ENCODE measurements around the gene VSIG8.

The VSIG8 gene

DNA sequence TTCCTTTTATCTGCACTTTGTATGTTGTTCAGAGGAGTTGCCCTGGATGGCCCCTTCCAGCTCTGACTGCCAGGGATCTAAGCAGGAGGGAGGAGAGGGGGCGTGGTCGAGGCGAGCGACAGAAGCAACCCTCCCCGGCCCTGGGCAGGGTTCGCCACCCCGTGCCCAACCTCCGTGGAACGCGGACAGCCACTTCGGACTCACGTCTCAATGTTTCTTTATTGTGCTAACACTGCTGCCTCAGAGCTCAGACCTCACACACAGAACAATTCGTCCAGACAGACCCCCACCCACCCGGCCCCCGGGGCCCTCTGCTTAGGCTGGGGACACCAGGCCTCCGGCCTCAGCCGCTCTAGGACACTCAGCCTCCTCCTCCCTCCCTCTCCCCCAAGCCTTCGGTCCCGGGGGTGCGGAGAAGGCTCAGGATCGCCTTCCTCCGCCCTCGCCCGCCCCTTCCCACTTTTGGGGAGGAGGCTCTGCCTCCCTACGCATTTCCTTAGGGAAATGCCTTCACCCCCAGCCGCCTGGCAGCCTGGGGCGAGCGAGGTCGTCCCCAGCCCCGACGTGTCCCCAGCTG lies 8.3 kb downstream of the VSIG8 start:
- peak overlapping the region; percentile 82 for H3K4me3 ChIP-seq (ENCODE audit: low read length)
- peaks cover 40% of the 10 kb centered on the region for H3K4me1 ChIP-seq (ENCODE audit: control insufficient read depth, insufficient read depth, low read length)
- no peaks in the 10 kb centered on the region for H3K9me3 ChIP-seq (replicated peaks; ENCODE audit: low read length)
- H3K27me3 ChIP-seq (ENCODE audit: control insufficient read depth, insufficient read depth, low read length): no peaks in the 10 kb centered on the region
- peak overlapping the region; percentile 91 for H3K4me2 ChIP-seq (ENCODE audit: low read length)
- peak overlapping the region; percentile 90 for H3K9ac ChIP-seq (ENCODE audit: low read depth, low read length)
- H3K36me3 ChIP-seq (ENCODE audit: insufficient read depth, low read length): no peaks in the 10 kb centered on the region

DNA sequence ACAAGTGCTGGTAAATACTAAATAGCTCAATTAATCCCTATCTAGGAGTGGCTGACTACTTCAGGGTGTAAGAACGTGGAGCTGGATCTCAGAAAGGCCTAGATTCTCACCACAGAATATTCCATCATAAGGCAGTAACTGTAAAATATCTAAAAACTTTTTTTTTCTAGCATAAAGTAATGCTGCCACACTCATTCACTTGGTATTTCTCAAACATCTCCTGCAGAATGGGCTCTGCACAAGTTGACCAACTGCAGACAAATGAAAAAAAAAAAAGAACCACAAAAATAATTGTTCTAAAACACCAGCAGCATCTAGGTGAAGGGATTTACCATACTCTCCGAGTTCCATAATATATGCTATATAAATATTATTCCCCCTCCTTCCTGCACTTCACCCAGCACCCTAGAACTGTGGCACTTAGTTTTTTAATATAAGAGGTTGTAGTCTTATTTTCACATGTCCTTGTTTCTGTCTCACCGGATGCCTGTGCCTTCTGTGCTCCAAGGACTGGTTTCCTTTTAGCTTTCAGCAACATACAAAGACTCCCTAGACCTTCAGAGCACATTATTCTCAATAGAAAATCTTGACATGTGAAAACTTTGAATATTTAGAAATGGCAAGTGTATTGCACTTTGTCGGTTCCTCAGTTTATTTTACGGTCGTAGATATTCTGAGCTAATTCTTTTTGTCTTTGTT lies 8.9 kb downstream of the VSIG8 start:
- peaks cover 43% of the 10 kb centered on the region for H3K4me1 ChIP-seq (ENCODE audit: control insufficient read depth, insufficient read depth, low read length)
- H3K4me2 ChIP-seq (ENCODE audit: low read length): peak overlapping the region; percentile 91
- H3K36me3 ChIP-seq (ENCODE audit: insufficient read depth, low read length): no peaks in the 10 kb centered on the region
- peak overlapping the region; percentile 90 for H3K9ac ChIP-seq (ENCODE audit: low read depth, low read length)
- H3K9me3 ChIP-seq (replicated peaks; ENCODE audit: low read length): no peaks in the 10 kb centered on the region
- peak overlapping the region; percentile 82 for H3K4me3 ChIP-seq (ENCODE audit: low read length)
- no peaks in the 10 kb centered on the region for H3K27me3 ChIP-seq (ENCODE audit: control insufficient read depth, insufficient read depth, low read length)

- no peak overlapping the region for H3K9ac ChIP-seq (ENCODE audit: low read depth, low read length)
- no peaks in the 10 kb centered on the region for H3K27me3 ChIP-seq (ENCODE audit: control insufficient read depth, insufficient read depth, low read length)
- no peak overlapping the region for H3K4me3 ChIP-seq (ENCODE audit: low read length)
- peaks cover 42% of the 10 kb centered on the region for H3K4me1 ChIP-seq (ENCODE audit: control insufficient read depth, insufficient read depth, low read length)
- H3K4me2 ChIP-seq (ENCODE audit: low read length): no peak overlapping the region
- H3K9me3 ChIP-seq (replicated peaks; ENCODE audit: low read length): no peaks in the 10 kb centered on the region
- H3K36me3 ChIP-seq (ENCODE audit: insufficient read depth, low read length): no peaks in the 10 kb centered on the region
These were observed 11.1 kb downstream of the VSIG8 start for GRCh38 chr1:159851407-159851806.

DNA sequence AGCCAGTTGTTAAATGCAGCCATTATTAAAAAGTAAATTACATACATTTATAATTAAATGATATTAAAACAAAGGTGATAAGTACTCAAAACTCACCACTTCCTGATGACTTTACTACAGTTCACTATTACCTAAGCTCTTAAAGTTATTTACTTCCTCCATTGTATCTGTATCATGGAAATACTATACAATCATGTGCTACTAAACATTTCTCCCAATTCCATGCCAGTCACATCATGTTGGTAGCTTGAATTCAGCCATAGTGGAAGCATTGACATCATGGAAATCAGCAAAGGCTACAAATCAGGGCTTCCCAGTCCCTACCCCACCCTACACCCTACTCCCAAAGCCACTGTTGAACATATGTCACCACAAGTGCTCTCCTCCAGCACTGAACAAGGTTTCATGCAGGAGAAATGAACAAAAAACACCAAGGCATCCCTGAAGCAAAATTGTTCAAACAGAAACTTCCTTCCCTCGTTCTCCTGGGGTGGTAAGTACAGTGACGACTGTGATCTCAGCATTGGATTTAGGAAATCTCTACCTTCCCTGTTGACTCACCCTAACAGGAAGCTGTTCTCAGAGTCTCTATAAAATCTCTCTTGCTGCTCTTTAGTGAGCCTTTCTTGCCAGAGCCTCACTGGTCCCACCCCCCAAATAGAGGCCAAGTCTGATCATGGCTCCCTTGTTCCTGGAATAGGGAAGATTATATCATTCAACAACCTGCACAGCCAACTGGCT lies 12.7 kb downstream of the VSIG8 start:
- peak overlapping the region; percentile 52 for H3K4me2 ChIP-seq (ENCODE audit: low read length)
- no peaks in the 10 kb centered on the region for H3K27me3 ChIP-seq (ENCODE audit: control insufficient read depth, insufficient read depth, low read length)
- peaks cover 32% of the 10 kb centered on the region for H3K4me1 ChIP-seq (ENCODE audit: control insufficient read depth, insufficient read depth, low read length)
- no peaks in the 10 kb centered on the region for H3K36me3 ChIP-seq (ENCODE audit: insufficient read depth, low read length)
- peak overlapping the region; percentile 17 for H3K9ac ChIP-seq (ENCODE audit: low read depth, low read length)
- H3K9me3 ChIP-seq (replicated peaks; ENCODE audit: low read length): no peaks in the 10 kb centered on the region
- peak overlapping the region; percentile 40 for H3K4me3 ChIP-seq (ENCODE audit: low read length)

- peaks cover 21% of the 10 kb centered on the region for H3K4me1 ChIP-seq (ENCODE audit: control insufficient read depth, insufficient read depth, low read length)
- H3K27me3 ChIP-seq (ENCODE audit: control insufficient read depth, insufficient read depth, low read length): no peaks in the 10 kb centered on the region
- no peak overlapping the region for H3K4me2 ChIP-seq (ENCODE audit: low read length)
- no peaks in the 10 kb centered on the region for H3K9me3 ChIP-seq (replicated peaks; ENCODE audit: low read length)
- H3K9ac ChIP-seq (ENCODE audit: low read depth, low read length): no peak overlapping the region
- no peak overlapping the region for H3K4me3 ChIP-seq (ENCODE audit: low read length)
- H3K36me3 ChIP-seq (ENCODE audit: insufficient read depth, low read length): no peaks in the 10 kb centered on the region
These were observed 14.1 kb downstream of the VSIG8 start for GRCh38 chr1:159848326-159848725.

- Histone ChIP-seq H3K36me3 (ENCODE audit: insufficient read depth, low read length) (no peaks in the 10 kb centered on the region), H3K27me3 (ENCODE audit: control insufficient read depth, insufficient read depth, low read length) (no peaks in the 10 kb centered on the region), H3K4me3 (ENCODE audit: low read length) (no peak overlapping the region), H3K9ac (ENCODE audit: low read depth, low read length) (no peak overlapping the region), H3K4me1 (ENCODE audit: control insufficient read depth, insufficient read depth, low read length) (peaks cover 16% of the 10 kb centered on the region), H3K4me2 (ENCODE audit: low read length) (no peak overlapping the region), H3K9me3 (replicated peaks; ENCODE audit: low read length) (no peaks in the 10 kb centered on the region)
These were observed 15.2 kb downstream of the VSIG8 start for GRCh38 chr1:159847231-159847630.

GRCh38 chr1:159845751-159846629 lies 16.5 kb downstream of the VSIG8 start:
- H3K27me3 ChIP-seq (ENCODE audit: control insufficient read depth, insufficient read depth, low read length): no peaks in the 10 kb centered on the region
- H3K9ac ChIP-seq (ENCODE audit: low read depth, low read length): no peak overlapping the region
- no peaks in the 10 kb centered on the region for H3K9me3 ChIP-seq (replicated peaks; ENCODE audit: low read length)
- H3K4me2 ChIP-seq (ENCODE audit: low read length): no peak overlapping the region
- no peak overlapping the region for H3K4me3 ChIP-seq (ENCODE audit: low read length)
- H3K36me3 ChIP-seq (ENCODE audit: insufficient read depth, low read length): no peaks in the 10 kb centered on the region
- peaks cover 16% of the 10 kb centered on the region for H3K4me1 ChIP-seq (ENCODE audit: control insufficient read depth, insufficient read depth, low read length)

- Histone ChIP-seq H3K9ac (ENCODE audit: low read depth, low read length) (no peak overlapping the region), H3K27me3 (ENCODE audit: control insufficient read depth, insufficient read depth, low read length) (no peaks in the 10 kb centered on the region), H3K4me2 (ENCODE audit: low read length) (no peak overlapping the region), H3K4me1 (ENCODE audit: control insufficient read depth, insufficient read depth, low read length) (no peaks in the 10 kb centered on the region), H3K36me3 (ENCODE audit: insufficient read depth, low read length) (no peaks in the 10 kb centered on the region), H3K9me3 (replicated peaks; ENCODE audit: low read length) (no peaks in the 10 kb centered on the region), H3K4me3 (ENCODE audit: low read length) (no peak overlapping the region)
These were observed 19.0 kb downstream of the VSIG8 start for GRCh38 chr1:159843459-159843858.

DNA sequence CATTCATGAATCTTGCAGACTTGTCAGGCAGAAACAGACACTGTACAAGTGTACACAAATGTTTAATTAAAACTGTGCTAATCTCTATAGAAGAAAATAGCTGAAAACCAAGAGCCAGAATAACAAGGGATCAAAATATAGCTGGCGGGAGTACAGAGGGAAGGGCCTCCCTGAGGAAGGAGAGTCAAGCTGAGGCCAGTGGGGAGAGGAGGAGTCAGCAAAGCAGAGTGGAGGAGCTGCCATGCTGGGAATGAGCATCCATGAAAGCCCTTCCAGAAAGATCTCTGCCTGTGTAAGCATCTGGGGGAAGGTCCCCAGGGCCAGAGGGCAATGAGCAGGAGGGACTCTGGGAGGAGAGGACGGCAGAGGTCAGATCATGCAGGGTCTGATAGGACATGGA lies 20.7 kb downstream of the VSIG8 start:
- no peaks in the 10 kb centered on the region for H3K9me3 ChIP-seq (replicated peaks; ENCODE audit: low read length)
- H3K4me3 ChIP-seq (ENCODE audit: low read length): no peak overlapping the region
- no peak overlapping the region for H3K9ac ChIP-seq (ENCODE audit: low read depth, low read length)
- H3K4me2 ChIP-seq (ENCODE audit: low read length): no peak overlapping the region
- H3K4me1 ChIP-seq (ENCODE audit: control insufficient read depth, insufficient read depth, low read length): no peaks in the 10 kb centered on the region
- H3K36me3 ChIP-seq (ENCODE audit: insufficient read depth, low read length): no peaks in the 10 kb centered on the region
- H3K27me3 ChIP-seq (ENCODE audit: control insufficient read depth, insufficient read depth, low read length): no peaks in the 10 kb centered on the region

GRCh38 chr1:159839116-159839849 lies 23.2 kb downstream of the VSIG8 start:
- Histone ChIP-seq H3K4me1 (ENCODE audit: control insufficient read depth, insufficient read depth, low read length) (no peaks in the 10 kb centered on the region), H3K4me2 (ENCODE audit: low read length) (no peak overlapping the region), H3K36me3 (ENCODE audit: insufficient read depth, low read length) (no peaks in the 10 kb centered on the region), H3K27me3 (ENCODE audit: control insufficient read depth, insufficient read depth, low read length) (no peaks in the 10 kb centered on the region), H3K4me3 (ENCODE audit: low read length) (no peak overlapping the region), H3K9me3 (replicated peaks; ENCODE audit: low read length) (no peaks in the 10 kb centered on the region), H3K9ac (ENCODE audit: low read depth, low read length) (no peak overlapping the region)

Data from skeletal muscle satellite cell (primary cell).